Naive B cell (primary cell): ENCODE measurements around the gene SPSB3. TPM values are rescaled to one million over a fixed set of nuclear protein-coding genes. Genes with fewer than 3 reads are reported as not detected.
A peak's percentile ranks its signal among the peaks of the same experiment; 100 is the strongest.

Experiments used
- ATAC-seq, 2 donors: fragments of 150-1000 bp; cut with Tn5 transposase; 2 replicates each; pipeline ENCODE4 v1.10.0; 2021; ENCODE audit warnings: low read depth in 2 of 2, mild to moderate bottlenecking in 2 of 2, moderate library complexity in 2 of 2
- DNase-seq: peaks from one replicate; pipeline ENCODE4 v3.0.0; 2022
- H3K27ac Mint-ChIP-seq, 6 donors: one replicate each; pipeline ENCODE4 v1.8.0; 2020 to 2022; ENCODE audit warnings: mild to moderate bottlenecking in 6 of 6, mixed read lengths in 6 of 6, moderate library complexity in 5 of 6, inconsistent platforms in 2 of 6
- H3K27me3 Mint-ChIP-seq, 3 donors: one replicate each; pipeline ENCODE4 v1.8.0; 2021 to 2022; ENCODE audit warnings: mixed read lengths in 3 of 3, mild to moderate bottlenecking in 1 of 3
- H3K36me3 Mint-ChIP-seq, 2 donors: one replicate each; pipeline ENCODE4 v1.8.0; 2020 to 2022; ENCODE audit warnings: mixed read lengths in 2 of 2, inconsistent platforms in 1 of 2, mild to moderate bottlenecking in 1 of 2
- H3K4me1 Mint-ChIP-seq, 3 donors: one replicate each; pipeline ENCODE4 v1.8.0; 2020 to 2022; ENCODE audit warnings: mixed read lengths in 3 of 3, inconsistent platforms in 1 of 3, mild to moderate bottlenecking in 1 of 3, moderate library complexity in 1 of 3
- H3K4me3 Mint-ChIP-seq, 8 donors: one replicate each; pipeline ENCODE4 v1.8.0; 2020 to 2022; ENCODE audit warnings: mild to moderate bottlenecking in 8 of 8, mixed read lengths in 8 of 8, moderate library complexity in 8 of 8, inconsistent platforms in 2 of 8
- H3K9me3 Mint-ChIP-seq, 7 donors: one replicate each; pipeline ENCODE4 v1.8.0; 2020 to 2022; ENCODE audit warnings: mixed read lengths in 7 of 7, mild to moderate bottlenecking in 5 of 7, inconsistent platforms in 2 of 7, moderate library complexity in 1 of 7
- polyA plus RNA-seq, 6 donors: library from polyadenylated mRNA; unstranded; fragments of 300-500 nt; fragmentation: Illumina TruSeq; gene quantifications; one replicate each; pipeline ENCODE4 v1.2.3, GENCODE V29; 2021; ENCODE audit warnings: low read depth in 6 of 6

Gene SPSB3
- polyA plus RNA-seq, 6 donors from 2014 or later: 30.2 to 54.1 (median 36.2) TPM

DNA sequence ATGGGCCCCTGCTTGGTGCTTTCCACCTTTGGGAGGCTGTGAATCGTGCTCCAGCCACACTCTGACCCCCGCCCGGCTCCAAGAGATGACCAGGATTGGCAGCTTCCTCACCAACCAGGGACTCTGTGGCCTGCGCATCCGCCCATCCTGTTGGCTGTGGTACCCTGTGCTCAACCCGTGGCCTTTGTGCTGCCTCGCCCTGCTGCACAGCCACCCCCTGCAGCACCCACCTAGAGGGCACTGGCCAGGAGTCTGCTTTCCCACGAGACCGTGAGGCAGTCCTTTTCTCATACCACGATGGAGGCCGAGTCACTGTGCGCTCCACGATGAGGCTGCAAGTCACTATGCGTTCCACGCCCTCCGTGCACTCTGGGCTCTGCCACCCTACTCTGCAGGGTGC is 30.4 kb downstream of the SPSB3 start:
- no peaks in the 10 kb centered on the region for H3K9me3 Mint-ChIP-seq
- no peaks in the 10 kb centered on the region for H3K4me1 Mint-ChIP-seq
- H3K4me3 Mint-ChIP-seq: no peak overlapping the region
- no peak overlapping the region for H3K27ac Mint-ChIP-seq
- H3K27me3 Mint-ChIP-seq: no peaks in the 10 kb centered on the region
- no peaks in the 10 kb centered on the region for H3K36me3 Mint-ChIP-seq
- DNase-seq: no peak
- ATAC-seq: no peak

DNA sequence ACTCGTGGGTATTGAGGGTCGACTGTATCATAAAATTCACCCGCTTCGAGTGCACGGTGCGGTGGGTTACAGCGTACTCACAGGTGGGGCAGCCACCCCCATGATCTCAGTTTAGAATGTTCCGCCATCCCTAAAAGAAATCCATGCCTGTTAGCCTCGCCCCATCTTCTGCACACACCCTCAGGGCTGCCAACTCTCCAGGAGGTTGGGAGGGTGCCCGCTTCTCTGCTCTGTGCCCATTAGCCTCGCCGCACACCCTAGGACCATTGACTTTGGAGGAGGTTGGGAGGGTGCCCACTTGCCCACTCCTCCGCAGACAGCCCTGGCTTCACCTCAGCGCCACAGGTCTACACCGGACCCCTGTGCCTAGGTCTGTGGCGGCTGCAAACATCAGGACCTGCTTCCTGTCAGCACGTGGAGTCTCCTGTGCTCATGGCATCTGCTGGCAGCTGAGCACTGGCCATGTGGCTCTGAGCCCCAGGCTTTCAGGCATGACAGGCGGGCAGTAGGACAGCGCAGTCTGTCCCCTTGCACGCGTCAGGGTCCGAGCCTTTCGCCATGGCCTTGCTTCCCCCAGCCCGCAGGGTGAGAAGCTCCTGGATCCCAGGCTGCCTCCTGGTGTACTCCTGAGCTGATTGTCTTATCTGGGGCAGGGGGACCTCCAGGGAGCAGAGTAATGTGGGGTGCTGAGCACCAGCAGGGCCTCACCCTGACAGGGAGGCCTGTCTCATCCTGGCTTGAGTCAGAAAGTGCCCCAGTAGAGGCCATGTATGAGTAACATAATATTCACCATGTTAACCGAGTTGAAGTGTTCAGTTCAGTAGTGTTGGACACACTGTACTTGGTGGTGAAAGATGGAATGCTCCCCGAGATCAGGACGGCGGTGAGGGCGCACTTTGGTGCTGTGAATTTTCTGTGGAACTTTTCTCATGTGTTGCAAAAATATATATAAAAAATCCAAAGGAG is 32.9 kb downstream of the SPSB3 start:
- H3K4me3 Mint-ChIP-seq: no peak overlapping the region
- ATAC-seq (no peak), DNase-seq (no peak)
- H3K9me3 Mint-ChIP-seq: no peaks in the 10 kb centered on the region
- H3K4me1 Mint-ChIP-seq: peaks cover 0 to 6% (median 0%) of the 10 kb centered on the region in 3 donors
- no peaks in the 10 kb centered on the region for H3K27me3 Mint-ChIP-seq
- peaks cover 5 to 6% of the 10 kb centered on the region in 2 donors for H3K36me3 Mint-ChIP-seq
- H3K27ac Mint-ChIP-seq: peak overlapping the region in 1 of 6 donors; percentile 38

DNA sequence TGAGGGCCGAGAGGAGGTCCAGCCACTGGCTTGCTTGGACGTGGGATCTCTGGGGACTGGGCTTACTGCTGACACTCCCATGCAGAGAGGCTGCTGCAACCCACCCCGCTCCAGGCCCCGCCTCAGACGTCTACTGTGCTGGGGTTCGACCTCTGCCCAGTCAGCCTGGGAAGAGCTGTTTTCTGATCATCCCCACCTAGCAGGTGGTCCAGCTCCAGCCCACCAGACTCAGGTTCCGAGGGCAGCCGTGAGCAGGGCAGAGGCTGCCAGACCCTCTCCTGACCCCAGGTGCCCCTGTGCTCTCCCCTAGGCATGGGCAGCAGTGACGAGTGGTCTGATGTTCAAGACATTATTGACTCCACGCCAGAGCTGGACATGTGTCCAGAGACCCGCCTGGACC is 34.4 kb downstream of the SPSB3 start:
- H3K27ac Mint-ChIP-seq: no peak overlapping the region
- no peak overlapping the region for H3K4me3 Mint-ChIP-seq
- peaks cover 5 to 8% of the 10 kb centered on the region in 2 donors for H3K36me3 Mint-ChIP-seq
- no peak for DNase-seq
- H3K9me3 Mint-ChIP-seq: no peaks in the 10 kb centered on the region
- H3K27me3 Mint-ChIP-seq: no peaks in the 10 kb centered on the region
- no peak for ATAC-seq
- H3K4me1 Mint-ChIP-seq: peaks cover 0 to 7% (median 0%) of the 10 kb centered on the region in 3 donors

DNA sequence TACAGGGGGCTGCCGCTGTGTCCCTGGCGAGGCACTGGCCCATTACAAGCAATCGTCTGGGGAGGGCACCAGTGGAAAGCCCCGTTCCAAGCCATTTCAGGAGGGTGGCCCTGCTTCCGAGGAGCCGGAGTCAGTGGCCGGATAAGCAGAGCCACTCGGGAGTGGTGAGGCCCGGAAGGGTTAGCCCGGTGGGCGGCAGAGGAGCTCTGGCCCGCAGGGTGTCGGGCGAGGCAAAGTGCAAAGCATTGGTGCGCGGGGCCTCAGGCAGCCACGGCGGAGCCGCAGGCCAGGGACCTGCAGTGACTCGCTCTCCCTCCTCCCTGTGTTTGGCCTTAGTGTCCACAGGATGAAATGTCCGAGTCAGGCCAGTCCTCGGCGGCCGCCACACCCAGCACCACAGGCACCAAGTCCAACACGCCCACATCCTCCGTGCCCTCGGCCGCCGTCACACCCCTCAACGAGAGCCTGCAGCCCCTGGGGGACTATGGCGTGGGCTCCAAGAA is 35.6 kb downstream of the SPSB3 start:
- peaks cover 5 to 8% of the 10 kb centered on the region in 2 donors for H3K36me3 Mint-ChIP-seq
- H3K9me3 Mint-ChIP-seq: no peaks in the 10 kb centered on the region
- H3K4me3 Mint-ChIP-seq: no peak overlapping the region
- DNase-seq (no peak), ATAC-seq (no peak)
- H3K27me3 Mint-ChIP-seq: no peaks in the 10 kb centered on the region
- peak overlapping the region in 1 of 6 donors; percentile 26 for H3K27ac Mint-ChIP-seq
- H3K4me1 Mint-ChIP-seq: peaks cover 0 to 7% (median 0%) of the 10 kb centered on the region in 3 donors

DNA sequence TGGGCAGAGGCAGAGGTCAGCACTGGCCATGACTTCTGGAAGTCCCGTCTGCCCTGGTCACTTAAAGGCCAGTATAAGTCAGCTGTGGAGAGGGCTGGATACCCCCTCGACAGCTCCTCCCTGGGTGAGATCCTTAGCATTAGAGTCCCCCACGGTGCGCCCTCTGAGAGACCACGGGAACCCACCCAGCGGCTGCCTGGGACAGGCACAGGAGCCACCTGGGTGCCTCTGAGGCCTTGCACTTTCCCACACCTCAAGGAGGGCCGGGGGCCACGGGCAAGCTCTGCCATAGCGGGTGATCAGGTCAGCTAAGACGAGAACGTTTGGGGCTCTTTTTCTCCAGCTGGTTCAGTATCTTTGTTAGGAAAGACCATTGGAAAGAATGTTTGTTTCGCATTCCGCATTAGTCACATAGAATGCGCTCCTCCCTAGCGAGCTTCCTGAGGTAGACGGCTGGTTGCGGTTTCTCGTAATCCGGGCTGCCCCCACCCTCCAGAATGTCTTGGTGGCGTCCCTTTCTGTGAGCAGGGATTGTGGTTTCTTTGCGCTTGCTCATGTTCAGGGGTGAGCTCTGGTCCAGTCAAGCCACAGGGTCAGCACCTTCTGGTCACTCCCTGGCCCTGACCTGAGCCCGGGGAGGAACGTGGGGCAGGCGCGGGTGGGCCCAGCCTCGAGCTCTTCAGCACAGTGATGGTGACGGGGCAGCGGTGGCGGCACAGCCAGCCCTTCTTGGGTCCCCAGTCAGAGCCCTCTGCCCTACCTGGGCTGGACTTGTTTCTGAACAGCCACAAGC is 36.3 kb downstream of the SPSB3 start:
- Mint-ChIP-seq H3K27ac (no peak overlapping the region), H3K9me3 (no peaks in the 10 kb centered on the region), H3K4me3 (no peak overlapping the region), H3K4me1 (peaks cover 0 to 8% (median 0%) of the 10 kb centered on the region in 3 donors), H3K36me3 (peaks cover 5 to 8% of the 10 kb centered on the region in 2 donors), H3K27me3 (no peaks in the 10 kb centered on the region)
- DNase-seq (no peak), ATAC-seq (no peak)

DNA sequence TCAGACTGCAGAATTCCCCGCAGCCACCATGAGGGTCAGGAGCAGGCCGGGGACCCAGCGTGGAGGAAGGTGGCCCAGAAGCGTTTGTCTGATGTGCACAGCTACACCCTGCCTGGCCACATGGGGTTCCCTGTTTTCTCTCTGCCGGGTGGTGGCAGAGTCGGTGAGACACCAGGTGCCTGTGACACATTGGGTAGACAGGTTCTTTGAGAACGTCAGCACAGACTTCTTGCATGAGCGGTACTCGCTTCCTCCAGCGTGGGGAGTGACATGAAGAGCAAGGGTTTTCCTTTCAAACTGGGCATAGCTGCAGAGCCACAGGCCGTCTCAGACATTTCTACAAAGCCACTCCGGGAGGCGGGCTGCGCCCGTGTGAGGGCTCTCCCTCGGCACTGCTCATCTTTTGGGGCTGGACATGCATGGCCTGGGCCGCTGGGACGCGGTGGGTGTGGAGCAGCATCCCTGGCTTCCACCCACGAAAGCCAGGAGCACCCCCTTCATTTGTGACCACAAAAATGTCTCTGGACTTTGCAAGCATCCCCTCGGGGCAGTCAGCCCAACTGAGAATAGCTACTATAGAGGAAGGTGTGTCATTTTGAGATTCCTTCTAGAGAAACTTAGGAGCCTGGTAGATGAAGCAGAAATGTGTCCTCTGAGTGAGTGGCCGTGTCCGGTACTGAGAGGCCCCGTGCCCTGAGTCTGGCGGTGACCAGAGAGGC is 37.0 kb downstream of the SPSB3 start:
- no peak for DNase-seq
- Mint-ChIP-seq H3K27ac (peak overlapping the region in 4 of 6 donors; percentile 20 to 93 (median 50)), H3K4me3 (peak overlapping the region in 1 of 8 donors; percentile 62), H3K9me3 (no peaks in the 10 kb centered on the region), H3K27me3 (no peaks in the 10 kb centered on the region), H3K4me1 (peaks cover 0 to 11% (median 0%) of the 10 kb centered on the region in 3 donors), H3K36me3 (peaks cover 5 to 8% of the 10 kb centered on the region in 2 donors)
- ATAC-seq: no peak

DNA sequence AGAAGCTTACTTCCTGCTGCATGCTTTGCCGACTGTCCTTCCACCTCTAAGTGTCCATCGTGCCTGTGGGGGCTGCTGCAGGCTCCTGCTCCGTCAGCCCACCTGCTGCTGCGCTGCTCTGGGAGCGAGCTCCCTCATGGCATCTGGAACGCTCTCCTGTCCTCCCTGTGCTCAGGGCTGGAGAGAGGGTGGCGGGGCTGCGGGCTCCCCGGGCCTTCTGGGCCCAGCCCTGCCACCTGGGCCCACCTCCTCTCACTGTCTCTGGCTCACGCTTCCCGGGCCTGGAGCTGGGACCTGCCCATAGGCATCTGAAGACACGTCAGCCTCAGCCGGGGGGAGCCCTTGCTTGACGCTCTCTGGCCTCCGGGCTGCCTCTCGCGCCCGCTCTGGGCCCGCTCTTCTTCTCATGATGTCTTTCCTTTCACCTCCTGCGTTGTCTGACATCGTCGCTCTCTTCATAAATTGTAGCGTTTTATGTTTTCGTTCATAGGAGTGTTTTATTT is 38.0 kb downstream of the SPSB3 start:
- H3K27me3 Mint-ChIP-seq: no peaks in the 10 kb centered on the region
- no peak overlapping the region for H3K4me3 Mint-ChIP-seq
- no peak for ATAC-seq
- DNase-seq: no peak
- no peaks in the 10 kb centered on the region for H3K9me3 Mint-ChIP-seq
- H3K4me1 Mint-ChIP-seq: peaks cover 0 to 11% (median 0%) of the 10 kb centered on the region in 3 donors
- peaks cover 5 to 8% of the 10 kb centered on the region in 2 donors for H3K36me3 Mint-ChIP-seq
- peak overlapping the region in 1 of 6 donors; percentile 47 for H3K27ac Mint-ChIP-seq

DNA sequence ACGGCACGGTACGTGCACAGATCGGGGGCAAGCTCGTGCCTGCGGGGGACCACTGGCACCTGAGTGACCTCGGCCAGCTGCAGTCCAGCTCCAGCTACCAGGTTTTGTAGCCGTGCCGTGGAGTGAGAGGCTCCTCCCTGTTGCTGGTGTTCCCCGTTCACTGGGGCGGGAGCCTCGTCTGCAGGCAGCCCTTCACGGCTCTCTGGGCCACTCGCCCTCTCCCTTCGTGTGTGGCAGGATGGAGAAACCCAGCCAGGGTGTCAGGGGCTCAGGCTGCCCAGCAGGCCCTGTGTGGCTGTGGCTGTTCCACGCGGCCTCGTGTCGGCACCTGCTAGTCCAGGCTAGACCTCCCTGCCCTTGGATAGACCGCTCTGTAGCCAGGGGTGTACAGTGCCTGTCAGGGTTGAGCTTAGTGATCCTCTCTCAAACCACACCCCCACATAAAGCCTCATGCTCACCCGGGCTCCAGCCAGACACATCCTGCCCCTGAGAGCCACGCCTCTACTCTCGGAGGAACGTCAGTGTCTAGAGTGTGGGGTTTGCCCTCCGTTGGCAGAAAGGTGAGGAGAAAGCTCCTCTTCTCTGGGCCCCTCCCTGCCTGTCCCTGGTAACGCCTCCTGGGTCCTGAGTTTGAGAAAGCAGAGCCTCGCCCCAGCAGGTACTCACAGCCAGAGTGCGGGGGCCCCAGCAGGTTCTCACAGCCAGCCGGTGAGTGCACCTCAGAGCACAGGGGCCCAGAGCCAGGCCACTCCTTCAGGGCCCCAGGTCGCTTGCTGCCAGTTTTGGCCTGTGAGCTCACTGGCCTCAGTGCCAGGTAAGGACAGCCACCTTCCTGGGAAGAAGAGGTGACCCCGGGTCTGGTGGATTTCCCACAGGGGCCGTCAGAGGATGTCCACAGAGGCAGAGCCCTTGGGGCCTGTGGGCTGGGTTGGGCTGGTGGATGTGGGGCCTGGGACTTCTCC is 38.7 kb downstream of the SPSB3 start:
- peaks cover 5 to 8% of the 10 kb centered on the region in 2 donors for H3K36me3 Mint-ChIP-seq
- no peak for DNase-seq
- no peak overlapping the region for H3K4me3 Mint-ChIP-seq
- H3K27ac Mint-ChIP-seq: peak overlapping the region in 1 of 6 donors; percentile 47
- H3K4me1 Mint-ChIP-seq: peaks cover 0 to 11% (median 0%) of the 10 kb centered on the region in 3 donors
- no peaks in the 10 kb centered on the region for H3K9me3 Mint-ChIP-seq
- no peak for ATAC-seq
- no peaks in the 10 kb centered on the region for H3K27me3 Mint-ChIP-seq

DNA sequence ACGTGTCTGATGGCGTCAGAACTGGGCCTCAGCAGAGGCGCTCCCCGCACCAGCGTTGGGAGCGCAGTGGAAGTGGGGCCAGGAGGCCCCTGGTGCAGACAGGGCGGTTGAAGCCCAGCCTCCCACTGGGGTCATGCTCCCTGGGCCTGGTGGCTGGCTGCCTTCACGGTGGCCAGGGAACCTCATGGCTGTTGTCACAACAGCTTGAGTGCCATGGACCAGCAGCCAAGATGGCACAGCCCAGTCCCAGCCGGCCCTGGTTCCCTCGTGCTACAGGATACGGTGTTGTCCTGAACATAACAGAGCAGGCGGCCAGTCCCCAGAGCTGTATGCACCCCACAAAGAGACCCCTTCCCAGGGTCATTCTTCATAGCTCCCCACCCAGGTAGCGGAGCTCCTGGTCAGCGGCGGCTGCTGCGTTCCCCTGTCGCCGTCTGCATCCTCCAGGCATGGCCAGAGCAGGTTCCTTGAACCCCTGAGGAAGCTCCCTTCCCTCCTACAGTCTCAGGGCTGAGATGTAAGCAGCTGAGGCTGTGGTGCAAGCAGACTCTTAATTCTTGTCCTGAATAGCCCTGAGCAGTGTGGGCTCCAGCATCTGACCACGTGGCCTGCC is 40.7 kb downstream of the SPSB3 start:
- DNase-seq (no peak), ATAC-seq (no peak)
- H3K9me3 Mint-ChIP-seq: no peaks in the 10 kb centered on the region
- peaks cover 5 to 8% of the 10 kb centered on the region in 2 donors for H3K36me3 Mint-ChIP-seq
- H3K27me3 Mint-ChIP-seq: no peaks in the 10 kb centered on the region
- no peak overlapping the region for H3K4me3 Mint-ChIP-seq
- peak overlapping the region in 1 of 6 donors; percentile 60 for H3K27ac Mint-ChIP-seq
- peaks cover 0 to 11% (median 0%) of the 10 kb centered on the region in 3 donors for H3K4me1 Mint-ChIP-seq

DNA sequence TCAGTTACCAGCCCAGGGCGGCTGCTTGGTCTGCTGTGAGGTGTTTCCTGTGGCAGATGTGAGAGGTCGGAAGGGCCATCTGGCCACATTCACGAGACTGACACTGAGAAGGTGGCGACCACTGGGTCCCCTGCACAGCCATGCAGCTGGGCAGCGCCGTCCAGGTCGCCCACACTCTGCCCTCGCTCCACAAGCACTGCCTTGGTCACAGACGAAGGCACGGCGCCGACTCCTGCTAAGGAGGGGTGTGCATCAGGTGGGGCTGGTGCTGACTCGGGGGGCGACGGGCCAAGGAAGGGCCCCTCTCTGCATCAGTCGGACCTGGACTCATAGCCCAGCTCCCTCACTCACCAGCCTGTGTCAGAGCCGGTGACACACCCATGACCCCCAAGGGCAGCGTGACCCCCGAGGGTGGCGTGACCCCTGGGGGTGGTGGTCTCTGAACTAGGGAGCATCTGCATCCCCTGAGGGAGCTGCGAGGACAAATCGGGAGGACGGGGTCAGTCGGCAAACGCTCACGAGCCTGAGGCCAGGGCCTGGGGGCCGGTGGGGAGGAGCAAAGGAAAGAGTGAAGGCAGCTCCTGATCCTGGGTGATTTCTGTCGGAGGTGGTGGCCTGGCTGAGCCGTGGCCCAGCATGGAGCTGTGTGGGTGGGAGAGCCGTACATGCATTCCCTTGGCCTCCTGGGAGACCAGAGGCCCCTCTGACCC is 41.4 kb downstream of the SPSB3 start:
- peaks cover 5 to 8% of the 10 kb centered on the region in 2 donors for H3K36me3 Mint-ChIP-seq
- no peak for DNase-seq
- H3K4me1 Mint-ChIP-seq: peaks cover 0 to 11% (median 0%) of the 10 kb centered on the region in 3 donors
- no peak overlapping the region for H3K4me3 Mint-ChIP-seq
- H3K27ac Mint-ChIP-seq: peak overlapping the region in 1 of 6 donors; percentile 90
- no peaks in the 10 kb centered on the region for H3K27me3 Mint-ChIP-seq
- H3K9me3 Mint-ChIP-seq: no peaks in the 10 kb centered on the region
- no peak for ATAC-seq

DNA sequence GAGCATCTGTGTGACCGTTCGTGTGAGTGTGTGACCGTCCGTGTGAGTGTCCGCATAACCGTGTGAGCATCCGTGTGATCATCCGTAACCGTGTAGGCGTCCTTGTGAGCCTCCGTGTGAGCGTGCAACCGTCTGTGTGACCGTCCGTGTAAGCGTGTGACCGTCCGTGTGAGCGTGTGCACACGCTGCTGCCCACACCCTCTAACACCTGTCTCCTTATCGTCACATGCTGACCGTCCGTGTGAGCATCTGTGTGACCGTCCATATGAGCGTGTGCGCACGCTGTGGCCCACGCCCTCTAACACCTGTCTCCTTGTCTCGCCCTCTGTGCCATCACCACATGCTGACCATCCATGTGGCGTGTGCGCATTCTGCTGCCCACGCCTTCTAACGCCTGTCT is 42.1 kb downstream of the SPSB3 start:
- no peaks in the 10 kb centered on the region for H3K27me3 Mint-ChIP-seq
- H3K9me3 Mint-ChIP-seq: no peaks in the 10 kb centered on the region
- peaks cover 5 to 8% of the 10 kb centered on the region in 2 donors for H3K36me3 Mint-ChIP-seq
- DNase-seq (no peak), ATAC-seq (no peak)
- H3K27ac Mint-ChIP-seq: no peak overlapping the region
- H3K4me1 Mint-ChIP-seq: peaks cover 0 to 11% (median 0%) of the 10 kb centered on the region in 3 donors
- no peak overlapping the region for H3K4me3 Mint-ChIP-seq
